H1 (cell line): ENCODE measurements around the gene DGCR8. TPM values are rescaled to one million over a fixed set of nuclear protein-coding genes. Genes with fewer than 3 reads are reported as not detected.

ENCODE experiments used
- CTCF ChIA-PET: fragments of 300-600 bp; sonication (Branson Sonifier 250); formaldehyde crosslinking; loops from one replicate; lab custom pipeline; 2021; ENCODE audit not compliant: partially characterized antibody; lab: Charles Lee
- POLR2A ChIA-PET: fragments of 300-600 bp; sonication (Branson Sonifier 250); formaldehyde crosslinking; loops from one replicate; lab custom pipeline; 2021; ENCODE audit warnings: inconsistent platforms; ENCODE audit not compliant: partially characterized antibody; lab: Charles Lee
- DNase-seq, 2 experiments: peaks; one replicate each; pipeline versions ENCODE4 v3.0.0 to v3.0.0-alpha.2; 2010 to 2022; ENCODE audit warnings: low spot score in 2 of 2, low read depth in 1 of 2, mixed read lengths in 1 of 2
- FAIRE-seq: peaks from 2 replicates; lab custom pipeline; 2011; peaks lifted over from hg19 to GRCh38; lab: Jason Lieb, UNC
- H2AFZ ChIP-seq: 2 replicates; pipeline ENCODE4 v1.8.1; 2012; ENCODE audit warnings: low read length, inconsistent platforms
- H2AK5ac ChIP-seq: 2 replicates; pipeline ENCODE4 v1.6.1; 2013; ENCODE audit warnings: low read depth, low read length
- H2BK120ac ChIP-seq: replicated peaks from 2 replicates; pipeline ENCODE3; 2013; ENCODE audit warnings: low read depth, low read length, inconsistent platforms
- H2BK12ac ChIP-seq: 2 replicates; pipeline ENCODE4 v1.6.1; 2013; ENCODE audit warnings: low read depth, low read length
- H2BK15ac ChIP-seq: 2 replicates; pipeline ENCODE4 v1.6.1; 2013; ENCODE audit warnings: low read length
- H2BK20ac ChIP-seq: 2 replicates; pipeline ENCODE4 v1.6.1; 2013; ENCODE audit warnings: low read length
- H2BK5ac ChIP-seq: 2 replicates; pipeline ENCODE4 v1.6.1; 2013; ENCODE audit warnings: low read depth, low read length
- H3K14ac ChIP-seq: 2 replicates; pipeline ENCODE4 v1.6.1; 2013; ENCODE audit warnings: inconsistent platforms; ENCODE audit not compliant: insufficient read length
- H3K18ac ChIP-seq: 2 replicates; pipeline ENCODE4 v1.6.1; 2013; ENCODE audit warnings: low read length; ENCODE audit errors: extremely low read depth
- H3K23ac ChIP-seq: 2 replicates; pipeline ENCODE4 v1.6.1; 2013; ENCODE audit warnings: inconsistent platforms; ENCODE audit not compliant: insufficient read length
- H3K23me2 ChIP-seq: 2 replicates; pipeline ENCODE4 v1.6.1; 2013; ENCODE audit warnings: low read depth, low read length
- H3K27ac ChIP-seq: 2 replicates; pipeline ENCODE4 v1.6.1; 2011; ENCODE audit warnings: low read depth, low read length, inconsistent platforms
- H3K27me3 ChIP-seq, 4 experiments: replicated peaks in 1 of 4; 1 replicate in 1 of 4; 2 replicates in 3 of 4; pipeline versions ENCODE4 v1.6.1 to v1.8.1; 2011 to 2013; ENCODE audit warnings: low read length in 3 of 4, mild to moderate bottlenecking in 3 of 4, inconsistent platforms in 2 of 4, mixed read lengths in 2 of 4, moderate library complexity in 1 of 4; ENCODE audit not compliant: control insufficient read depth in 3 of 4, insufficient read depth in 3 of 4; ENCODE audit errors: extremely low read depth in 1 of 4
- H3K36me3 ChIP-seq, 4 experiments: 2 replicates each; pipeline versions ENCODE4 v1.6.1 to v1.8.1; 2011 to 2013; ENCODE audit warnings: mild to moderate bottlenecking in 4 of 4, low read length in 3 of 4, moderate library complexity in 2 of 4, control low read depth in 1 of 4, inconsistent platforms in 1 of 4; ENCODE audit not compliant: insufficient read depth in 4 of 4, control insufficient read depth in 2 of 4
- H3K4ac ChIP-seq: replicated peaks from 2 replicates; pipeline ENCODE3; 2013; ENCODE audit warnings: low read length, low read depth, mixed read lengths, inconsistent platforms; ENCODE audit not compliant: insufficient read length
- H3K4me1 ChIP-seq, 4 experiments: replicated peaks in 1 of 4; 1 replicate in 1 of 4; 2 replicates in 3 of 4; pipeline versions ENCODE4 v1.6.1 to v1.8.1; 2011 to 2013; ENCODE audit warnings: low read length in 3 of 4, inconsistent platforms in 2 of 4, mixed read lengths in 1 of 4; ENCODE audit not compliant: insufficient read depth in 4 of 4, control insufficient read depth in 3 of 4
- H3K4me2 ChIP-seq, 2 experiments: 2 replicates each; pipeline versions ENCODE4 v1.6.1 to v1.8.1; 2011 to 2013; ENCODE audit warnings: low read depth in 2 of 2, low read length in 2 of 2, control low read depth in 1 of 2, inconsistent platforms in 1 of 2, mild to moderate bottlenecking in 1 of 2; ENCODE audit not compliant: insufficient read depth in 1 of 2
- H3K4me3 ChIP-seq, 4 experiments: fragments of 200-600, 300-600 bp in 1 of 4; sonication (generic), shearing (Covaris generic), sonication (Bioruptor Twin) in 1 of 4; 2 replicates each; pipeline versions ENCODE4 v1.5.1 to v1.8.1; 2011 to 2016; ENCODE audit warnings: low read length in 4 of 4, low read depth in 3 of 4, control low read depth in 2 of 4, inconsistent platforms in 2 of 4, mild to moderate bottlenecking in 2 of 4, mixed read lengths in 1 of 4, moderate library complexity in 1 of 4; ENCODE audit not compliant: insufficient read depth in 2 of 4; ENCODE audit errors: extremely low read depth in 1 of 4
- H3K56ac ChIP-seq: replicated peaks from 2 replicates; pipeline ENCODE3; 2013; ENCODE audit warnings: low read depth, mild to moderate bottlenecking, mixed read lengths, low read length, inconsistent platforms; ENCODE audit not compliant: insufficient read length
- H3K79me1 ChIP-seq: 2 replicates; pipeline ENCODE4 v1.6.1; 2013; ENCODE audit warnings: low read depth, low read length, control low read depth
- H3K79me2 ChIP-seq, 2 experiments: 2 replicates each; pipeline versions ENCODE4 v1.6.1 to v1.8.1; 2012 to 2013; ENCODE audit warnings: low read length in 2 of 2, mild to moderate bottlenecking in 2 of 2, inconsistent platforms in 1 of 2; ENCODE audit not compliant: insufficient read depth in 2 of 2, control insufficient read depth in 1 of 2
- H3K9ac ChIP-seq, 4 experiments: replicated peaks in 1 of 4; 1 replicate in 1 of 4; 2 replicates in 3 of 4; pipeline versions ENCODE4 v1.6.1 to v1.8.1; 2011 to 2013; ENCODE audit warnings: low read depth in 3 of 4, low read length in 3 of 4, control low read depth in 2 of 4, mild to moderate bottlenecking in 2 of 4, moderate library complexity in 2 of 4, inconsistent platforms in 1 of 4; ENCODE audit errors: extremely low read depth in 1 of 4
- H3K9me3 ChIP-seq, 2 experiments: 2 replicates each; pipeline versions ENCODE4 v1.6.1 to v1.8.1; 2012 to 2013; ENCODE audit warnings: mild to moderate bottlenecking in 2 of 2, moderate library complexity in 2 of 2, control low read depth in 1 of 2, inconsistent platforms in 1 of 2, low read depth in 1 of 2, low read length in 1 of 2, mixed read lengths in 1 of 2; ENCODE audit not compliant: insufficient read depth in 2 of 2
- H4K20me1 ChIP-seq, 2 experiments: replicated peaks in 1 of 2; 2 replicates each; pipeline versions ENCODE3 to v1.8.1; 2011 to 2013; ENCODE audit warnings: inconsistent platforms in 2 of 2, low read length in 2 of 2, mild to moderate bottlenecking in 1 of 2; ENCODE audit not compliant: insufficient read depth in 2 of 2, control insufficient read depth in 1 of 2
- H4K5ac ChIP-seq: 2 replicates; pipeline ENCODE4 v1.6.1; 2013; ENCODE audit warnings: low read length, low read depth, mixed read lengths, inconsistent platforms; ENCODE audit not compliant: insufficient read length
- H4K8ac ChIP-seq: 2 replicates; pipeline ENCODE4 v1.8.0; 2013; ENCODE audit warnings: mild to moderate bottlenecking, moderate library complexity, low read length, inconsistent platforms; ENCODE audit not compliant: insufficient read depth; ENCODE audit errors: extremely low read depth
- H4K91ac ChIP-seq: replicated peaks from 2 replicates; pipeline ENCODE3; 2013; ENCODE audit warnings: low read length, mixed read lengths, inconsistent platforms; ENCODE audit not compliant: insufficient read length
- BCL11A ChIP-seq, 2 experiments: IDR thresholded peaks; one replicate each; pipeline ENCODE4 v1.6.1; 2011; ENCODE audit warnings: low read depth in 2 of 2, low read length in 2 of 2, mild to moderate bottlenecking in 2 of 2
- CREB1 ChIP-seq: IDR thresholded peaks from 2 replicates; pipeline ENCODE4 v1.6.1; 2012; ENCODE audit warnings: inconsistent platforms
- CTBP2 ChIP-seq: IDR thresholded peaks from 2 replicates; pipeline ENCODE4 v1.7.0; 2011; ENCODE audit warnings: borderline replicate concordance, mild to moderate bottlenecking, moderate library complexity, mixed read lengths, low read length; ENCODE audit not compliant: insufficient read depth, insufficient read length
- MAX ChIP-seq: IDR thresholded peaks from 2 replicates; pipeline ENCODE4 v1.6.1; 2012; ENCODE audit warnings: inconsistent platforms
- SIX5 ChIP-seq: IDR thresholded peaks from 2 replicates; pipeline ENCODE4 v1.6.1; 2011; ENCODE audit warnings: mild to moderate bottlenecking, low read depth, low read length
- SP1 ChIP-seq: IDR thresholded peaks from 2 replicates; pipeline ENCODE4 v1.6.1; 2011; ENCODE audit warnings: low read depth, low read length
- SUZ12 ChIP-seq: fragments of 200-600 bp; sonication (generic); IDR thresholded peaks from 2 replicates; pipeline ENCODE4 v1.6.1; 2012; ENCODE audit warnings: mild to moderate bottlenecking, inconsistent platforms, low read length, moderate library complexity, mixed read lengths
- WGBS, 2 experiments: shearing (Covaris generic) in 1 of 2; methylation state at CpG; one replicate each; pipeline versions ENCODE4 v1.1.6 to v1.1.7; 2013 to 2015; ENCODE audit warnings: low lambda C conversion rate in 2 of 2, mixed read lengths in 2 of 2, inconsistent platforms in 1 of 2, low coverage in 1 of 2, missing lambda C conversion rate in 1 of 2; ENCODE audit not compliant: insufficient replicate concordance in 2 of 2, insufficient coverage in 1 of 2, insufficient read length in 1 of 2; ENCODE audit errors: extremely low coverage in 1 of 2, missing lambda C conversion rate in 1 of 2; 5-methylcytosine and 5-hydroxymethylcytosine counted together
- polyA plus RNA-seq, 7 experiments: library from polyadenylated mRNA; depleted of rRNA in 3 of 7; stranded (reverse) in 5 of 7; unstranded in 2 of 7; fragments of >200 nt in 5 of 7; fragments of 200-250 nt in 2 of 7; gene quantifications; 1 replicate in 5 of 7; 2 replicates in 1 of 7; 4 replicates in 1 of 7; pipeline versions ENCODE4 v1.2.1 to v1.2.3, GENCODE V29; 2011 to 2013; ENCODE audit warnings: missing spikeins in 2 of 7, mixed read lengths in 2 of 7
- total RNA-seq: library from RNA; stranded (reverse); fragmentation: NEBNext Ultra II Directional; extraction: Animal tissue kit (Norgen Biotek cat#: 25700); gene quantifications from 2 replicates; pipeline ENCODE4 v1.2.1, GENCODE V29; 2021
- TF ChIP-seq, protein P1 (sequence below), 3 experiments: IDR thresholded peaks; 1 replicate in 2 of 3; 2 replicates in 1 of 3; pipeline versions ENCODE4 v1.5.1 to v1.6.1; 2011; ENCODE audit warnings: low read length in 3 of 3, mild to moderate bottlenecking in 3 of 3, inconsistent platforms in 2 of 3, low read depth in 1 of 3, moderate library complexity in 1 of 3; ENCODE audit not compliant: insufficient read depth in 1 of 3; ENCODE audit errors: control extremely low read depth in 1 of 3

The DGCR8 gene
- total and polyA plus RNA-seq, 2 of the 8 experiments (the other 6 are each of a cell fraction or from before 2014, with no cell fraction given): 23.7 to 43.7 TPM

GRCh38 chr22:20145832-20146223 is 65.8 kb downstream of the DGCR8 start:
- no peak overlapping the region for H3K4me3 ChIP-seq
- POLR2A ChIA-PET: interaction anchor here (2.8 kb wide), 1 partner anchor 27 kb away, joined by 14 read pairs; the partner anchor contains the start of gene TRMT2A
- H2BK5ac ChIP-seq: no peak overlapping the region
- H4K5ac ChIP-seq: no peak overlapping the region
- H3K36me3 ChIP-seq: peaks cover 0 to 6% (median 0%) of the 10 kb centered on the region in 4 experiments; a peak in 1 of 8 replicates
- H2BK120ac ChIP-seq: no peak overlapping the region
- CTCF ChIA-PET: no interaction called here
- no peak overlapping the region for H2BK12ac ChIP-seq
- FAIRE-seq: no peak
- no peak overlapping the region for H3K4me2 ChIP-seq
- no peaks in the 10 kb centered on the region for H3K4me1 ChIP-seq
- H3K27me3 ChIP-seq: no peaks in the 10 kb centered on the region
- H4K91ac ChIP-seq: no peak overlapping the region
- H3K27ac ChIP-seq: no peak overlapping the region
- no peak for TF ChIP-seq BCL11A (IDR thresholded peaks at IDR 0.05; ENCODE audit: low read depth in 2 of 2, low read length in 2 of 2)
- no peak for TF ChIP-seq SIX5
- no peak for TF ChIP-seq SUZ12
- TF ChIP-seq SP1: no peak
- TF ChIP-seq CREB1: no peak
- no peak for TF ChIP-seq CTBP2
- TF ChIP-seq, protein P1, sequence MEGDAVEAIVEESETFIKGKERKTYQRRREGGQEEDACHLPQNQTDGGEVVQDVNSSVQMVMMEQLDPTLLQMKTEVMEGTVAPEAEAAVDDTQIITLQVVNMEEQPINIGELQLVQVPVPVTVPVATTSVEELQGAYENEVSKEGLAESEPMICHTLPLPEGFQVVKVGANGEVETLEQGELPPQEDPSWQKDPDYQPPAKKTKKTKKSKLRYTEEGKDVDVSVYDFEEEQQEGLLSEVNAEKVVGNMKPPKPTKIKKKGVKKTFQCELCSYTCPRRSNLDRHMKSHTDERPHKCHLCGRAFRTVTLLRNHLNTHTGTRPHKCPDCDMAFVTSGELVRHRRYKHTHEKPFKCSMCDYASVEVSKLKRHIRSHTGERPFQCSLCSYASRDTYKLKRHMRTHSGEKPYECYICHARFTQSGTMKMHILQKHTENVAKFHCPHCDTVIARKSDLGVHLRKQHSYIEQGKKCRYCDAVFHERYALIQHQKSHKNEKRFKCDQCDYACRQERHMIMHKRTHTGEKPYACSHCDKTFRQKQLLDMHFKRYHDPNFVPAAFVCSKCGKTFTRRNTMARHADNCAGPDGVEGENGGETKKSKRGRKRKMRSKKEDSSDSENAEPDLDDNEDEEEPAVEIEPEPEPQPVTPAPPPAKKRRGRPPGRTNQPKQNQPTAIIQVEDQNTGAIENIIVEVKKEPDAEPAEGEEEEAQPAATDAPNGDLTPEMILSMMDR (IDR thresholded peaks at IDR 0.05; ENCODE audit: control extremely low read depth in 1 of 3, insufficient read depth in 1 of 3, low read depth in 1 of 3, low read length in 3 of 3): no peak
- TF ChIP-seq MAX: no peak
- H3K23ac ChIP-seq: no peak overlapping the region
- no peak overlapping the region for H3K14ac ChIP-seq
- no peak overlapping the region for H2AK5ac ChIP-seq
- H3K9me3 ChIP-seq: no peaks in the 10 kb centered on the region
- H3K18ac ChIP-seq: no peak overlapping the region
- no peak overlapping the region for H3K4ac ChIP-seq
- H3K79me1 ChIP-seq: no peaks in the 10 kb centered on the region
- H4K8ac ChIP-seq: no peak overlapping the region; the same call in 1 of the 2 replicates
- H3K9ac ChIP-seq: no peak overlapping the region
- H3K23me2 ChIP-seq: no peaks in the 10 kb centered on the region
- no peak for DNase-seq
- 89% methylated on average over 10 of the region's 21 CpGs; no CpG with 5 or more reads in 1 of the 2 experiments for WGBS, 2 experiments
- no peak overlapping the region for H3K56ac ChIP-seq
- H2BK20ac ChIP-seq: no peak overlapping the region
- H2BK15ac ChIP-seq: no peak overlapping the region
- H3K79me2 ChIP-seq: no peaks in the 10 kb centered on the region
- H4K20me1 ChIP-seq: peaks cover 0 to under 1% of the 10 kb centered on the region in 2 experiments
- H2AFZ ChIP-seq: no peak overlapping the region
